PC-3 (cell line): ENCODE measurements around the gene ETS1. TPM values are rescaled to one million over a fixed set of nuclear protein-coding genes. Genes with fewer than 3 reads are reported as not detected.

Experiments
- ATAC-seq: fragments of 200-7000 bp; cut with Tn5 transposase; 2 replicates; pipeline ENCODE4 v1.9.1; 2020; ENCODE audit warnings: mild to moderate bottlenecking, moderate library complexity
- BruUV-seq: library from RNA; stranded (reverse); fragments of 400-500 nt; replicated peaks from 2 replicates; lab custom pipeline; 2021; lab: Mats Ljungman, UMichigan
- CTCF ChIA-PET: fragments of 300-600 bp; sonication (Branson Sonifier 250); formaldehyde crosslinking; loops from one replicate; lab custom pipeline; 2022; ENCODE audit warnings: antibody characterized with exemption; lab: Charles Lee
- POLR2A ChIA-PET: fragments of 300-600 bp; sonication (Branson Sonifier 250); formaldehyde crosslinking; loops from one replicate; lab custom pipeline; 2022; ENCODE audit warnings: antibody characterized with exemption; ENCODE audit not compliant: unreplicated experiment; lab: Charles Lee
- DNase-seq: peaks from one replicate; pipeline ENCODE4 v3.0.0-alpha.2; 2015
- H2AFZ ChIP-seq: fragments of 300-600 bp; sonication (generic); 2 replicates; pipeline ENCODE4 v1.6.0; 2016; ENCODE audit warnings: antibody characterized with exemption, low read length
- H3F3A ChIP-seq: fragments of 300-600 bp; sonication (generic); one replicate; pipeline ENCODE4 v1.6.0; 2017; ENCODE audit warnings: antibody characterized with exemption, low read length, control low read depth, mild to moderate bottlenecking; ENCODE audit not compliant: unreplicated experiment
- H3K27ac ChIP-seq: fragments of 300-600 bp; sonication (generic); 2 replicates; pipeline ENCODE4 v1.5.1; 2016; ENCODE audit warnings: mild to moderate bottlenecking, low read length
- H3K27me3 ChIP-seq: fragments of 300-600 bp; sonication (generic); 2 replicates; pipeline ENCODE4 v1.6.1; 2016; ENCODE audit warnings: low read length, mixed read lengths
- H3K36me3 ChIP-seq: fragments of 300-600 bp; sonication (generic); 2 replicates; pipeline ENCODE4 v1.6.1; 2016; ENCODE audit warnings: low read depth, mixed run types, low read length, mixed read lengths
- H3K4me1 ChIP-seq: fragments of 300-600 bp; sonication (generic); 2 replicates; pipeline ENCODE4 v1.5.1; 2016; ENCODE audit warnings: low read length; ENCODE audit not compliant: insufficient read depth
- H3K4me2 ChIP-seq: fragments of 300-600 bp; sonication (generic); 2 replicates; pipeline ENCODE4 v1.6.0; 2016; ENCODE audit warnings: low read length
- H3K4me3 ChIP-seq: fragments of 300-600 bp; sonication (generic); 2 replicates; pipeline ENCODE4 v1.5.1; 2016; ENCODE audit warnings: mild to moderate bottlenecking, low read length, mixed read lengths
- H3K79me2 ChIP-seq: fragments of 300-600 bp; sonication (generic); 2 replicates; pipeline ENCODE4 v1.6.1; 2017; ENCODE audit warnings: low read length, mixed read lengths
- H3K9ac ChIP-seq: fragments of 300-600 bp; sonication (generic); 2 replicates; pipeline ENCODE4 v1.6.0; 2016; ENCODE audit warnings: mild to moderate bottlenecking, low read length
- H3K9me2 ChIP-seq: fragments of 300-600 bp; sonication (generic); replicated peaks from 2 replicates; pipeline ENCODE4 v1.6.1; 2016; ENCODE audit warnings: mixed run types, low read length, mixed read lengths
- H3K9me3 ChIP-seq: fragments of 300-600 bp; sonication (generic); 2 replicates; pipeline ENCODE4 v1.6.1; 2016; ENCODE audit warnings: low read length, mixed read lengths
- H4K20me1 ChIP-seq: fragments of 300-600 bp; sonication (generic); 2 replicates; pipeline ENCODE4 v1.6.1; 2016; ENCODE audit warnings: low read length, mixed read lengths
- EZH2 ChIP-seq: fragments of 300-600 bp; sonication (generic); IDR thresholded peaks from one replicate; pipeline ENCODE4 v1.6.1; 2017; ENCODE audit warnings: antibody characterized with exemption, mild to moderate bottlenecking, low read length; ENCODE audit not compliant: unreplicated experiment
- EZH2phosphoT487 ChIP-seq: fragments of 300-600 bp; sonication (generic); IDR thresholded peaks from 2 replicates; pipeline ENCODE4 v1.6.1; 2018; ENCODE audit warnings: mild to moderate bottlenecking, antibody characterized with exemption, low read length, borderline replicate concordance
- intact Hi-C: fragments of 100-400 bp; cut with micrococcal nuclease; formaldehyde crosslinking; loops from 2 replicates; pipeline ENCODE4 v1.9.0; 2023
- total RNA-seq: library from RNA; depleted of rRNA; stranded (reverse); fragments of >200 nt; gene quantifications from 2 replicates; pipeline ENCODE4 v1.2.3, GENCODE V29; 2014
- TF ChIP-seq, protein P1 (sequence below): fragments of 300-600 bp; sonication (generic); conservative IDR thresholded peaks from 2 replicates; pipeline ENCODE4 v1.5.1; 2017; ENCODE audit warnings: antibody characterized with exemption, low read depth, mild to moderate bottlenecking, low read length

Gene ETS1
- total RNA-seq, 1 experiment from 2014 or later = 52.0 TPM

DNA sequence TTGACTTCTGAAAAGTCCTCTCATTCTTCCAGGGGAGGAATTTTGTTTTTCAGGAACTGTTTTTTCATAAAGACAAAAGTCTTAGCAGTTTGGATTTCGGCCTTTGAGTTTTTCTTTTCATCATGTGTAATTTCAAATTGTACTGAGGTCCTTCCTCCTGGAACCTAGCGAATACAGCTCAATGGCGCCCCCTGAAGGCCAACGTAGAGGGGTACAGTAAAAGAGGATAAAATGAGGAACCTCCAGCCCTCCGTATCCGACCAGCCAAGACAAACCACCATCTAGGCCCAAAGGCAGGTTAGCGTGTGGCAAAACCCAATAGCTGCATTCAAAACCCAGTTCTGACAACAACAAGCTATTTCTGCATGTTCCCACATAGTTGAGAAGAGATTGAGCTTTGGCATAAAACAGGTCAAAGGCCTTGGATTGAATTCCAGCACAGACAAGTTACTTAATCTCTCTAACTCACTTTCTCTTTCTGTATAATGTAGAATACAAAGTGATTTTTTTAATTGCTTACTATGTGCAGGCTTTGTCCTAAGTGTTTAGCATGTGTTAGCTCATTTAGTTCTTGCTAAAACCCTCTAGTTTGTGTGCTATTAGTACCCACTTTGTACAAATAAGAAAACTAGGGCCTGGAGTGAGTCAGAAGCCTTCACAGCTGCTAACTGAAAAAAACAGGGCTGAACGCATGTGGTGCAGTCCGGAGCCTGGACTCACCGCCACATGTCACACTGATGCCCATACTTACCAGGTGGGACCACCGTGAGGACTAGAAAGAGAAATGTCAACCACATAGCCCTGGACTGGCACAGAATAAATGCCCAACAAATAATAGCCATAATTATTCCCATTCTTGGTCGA is 43.2 kb upstream of the ETS1 start:
- CTCF ChIA-PET = interaction anchor here (0.6 to 2.3 kb wide), 7 partner anchors 76 to 473 kb away, joined by 3 to 12 read pairs (median 4); no protein-coding TSS in a partner anchor
- no peak overlapping the region; the same call in 1 of the 2 replicates for H3K4me3 ChIP-seq
- H3K4me2 ChIP-seq = peak overlapping the region; percentile 63
- no peaks in the 10 kb centered on the region for H4K20me1 ChIP-seq
- no peaks in the 10 kb centered on the region for H3K9me3 ChIP-seq
- H3K9me2 ChIP-seq = no peaks in the 10 kb centered on the region
- peak; percentile 94 for ATAC-seq
- H2AFZ ChIP-seq = peak overlapping the region; percentile 68
- BruUV-seq = no TSS peak
- H3K79me2 ChIP-seq = no peaks in the 10 kb centered on the region
- no peaks in the 10 kb centered on the region for H3F3A ChIP-seq
- no peaks in the 10 kb centered on the region for H3K27me3 ChIP-seq
- peak overlapping the region; percentile 17; the same call in 1 of the 2 replicates for H3K9ac ChIP-seq
- intact Hi-C loops = loop anchor here (1.0 kb wide), 9 partner anchors 75 to 599 kb away; no protein-coding TSS in a partner anchor
- TF ChIP-seq, protein P1, sequence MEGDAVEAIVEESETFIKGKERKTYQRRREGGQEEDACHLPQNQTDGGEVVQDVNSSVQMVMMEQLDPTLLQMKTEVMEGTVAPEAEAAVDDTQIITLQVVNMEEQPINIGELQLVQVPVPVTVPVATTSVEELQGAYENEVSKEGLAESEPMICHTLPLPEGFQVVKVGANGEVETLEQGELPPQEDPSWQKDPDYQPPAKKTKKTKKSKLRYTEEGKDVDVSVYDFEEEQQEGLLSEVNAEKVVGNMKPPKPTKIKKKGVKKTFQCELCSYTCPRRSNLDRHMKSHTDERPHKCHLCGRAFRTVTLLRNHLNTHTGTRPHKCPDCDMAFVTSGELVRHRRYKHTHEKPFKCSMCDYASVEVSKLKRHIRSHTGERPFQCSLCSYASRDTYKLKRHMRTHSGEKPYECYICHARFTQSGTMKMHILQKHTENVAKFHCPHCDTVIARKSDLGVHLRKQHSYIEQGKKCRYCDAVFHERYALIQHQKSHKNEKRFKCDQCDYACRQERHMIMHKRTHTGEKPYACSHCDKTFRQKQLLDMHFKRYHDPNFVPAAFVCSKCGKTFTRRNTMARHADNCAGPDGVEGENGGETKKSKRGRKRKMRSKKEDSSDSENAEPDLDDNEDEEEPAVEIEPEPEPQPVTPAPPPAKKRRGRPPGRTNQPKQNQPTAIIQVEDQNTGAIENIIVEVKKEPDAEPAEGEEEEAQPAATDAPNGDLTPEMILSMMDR = peak; percentile 98
- TF ChIP-seq EZH2phosphoT487 (no peak), EZH2 (no peak)
- POLR2A ChIA-PET = interaction anchor here (0.6 kb wide), 2 partner anchors 23 to 190 kb away, joined by 4 to 6 read pairs; no protein-coding TSS in a partner anchor
- H3K4me1 ChIP-seq = peaks cover 17% of the 10 kb centered on the region
- DNase-seq = peak; percentile 92
- H3K27ac ChIP-seq = no peak overlapping the region
- no peaks in the 10 kb centered on the region for H3K36me3 ChIP-seq

GRCh38 chr11:128629516-128630106 is 42.3 kb upstream of the ETS1 start:
- H3K79me2 ChIP-seq = no peaks in the 10 kb centered on the region
- H3K4me1 ChIP-seq = peaks cover 17% of the 10 kb centered on the region
- no peaks in the 10 kb centered on the region for H4K20me1 ChIP-seq
- no peak for TF ChIP-seq EZH2
- TF ChIP-seq, protein P1 = no peak
- no peak for TF ChIP-seq EZH2phosphoT487
- no TSS peak for BruUV-seq
- no peaks in the 10 kb centered on the region for H3K36me3 ChIP-seq
- H2AFZ ChIP-seq = peak overlapping the region; percentile 68
- no peaks in the 10 kb centered on the region for H3K27me3 ChIP-seq
- intact Hi-C loops = loop anchor here (1.0 kb wide), 9 partner anchors 74 to 598 kb away; no protein-coding TSS in a partner anchor
- no peak overlapping the region for H3K27ac ChIP-seq
- ChIA-PET CTCF (interaction anchor here (0.6 to 2.3 kb wide), 7 partner anchors 75 to 472 kb away, joined by 3 to 12 read pairs (median 3); no protein-coding TSS in a partner anchor), POLR2A (no interaction called here)
- H3F3A ChIP-seq = no peaks in the 10 kb centered on the region
- H3K9me3 ChIP-seq = no peaks in the 10 kb centered on the region
- peak overlapping the region; percentile 17; the same call in 1 of the 2 replicates for H3K9ac ChIP-seq
- ATAC-seq (no peak), DNase-seq (peak; percentile 4)
- peak overlapping the region; percentile 63 for H3K4me2 ChIP-seq
- no peak overlapping the region for H3K4me3 ChIP-seq
- no peaks in the 10 kb centered on the region for H3K9me2 ChIP-seq
